Right lung (tissue), 5 donors: ENCODE measurements around the gene KLHDC10. TPM values are rescaled to one million over a fixed set of nuclear protein-coding genes. Genes with fewer than 3 reads are reported as not detected.
"Not testable (repeated sequence)": the region's sequence is repeated elsewhere in the genome, so short reads cannot be mapped to it uniquely, and the experiment has no call there.

ENCODE experiments used
- DNase-seq, 2 donors: peaks; one replicate each; pipeline ENCODE4 v3.0.0-alpha.2; 2013
- polyA plus RNA-seq, 5 donors: library from polyadenylated mRNA; unstranded; fragments of 120-200 nt; gene quantifications; one replicate each; pipeline versions ENCODE4 v1.2.1 to v1.2.3, GENCODE V29; 2013; ENCODE audit warnings: inconsistent platforms in 1 of 5, low replicate concordance in 1 of 5; ENCODE audit not compliant: insufficient read length in 5 of 5, insufficient read depth in 1 of 5

The KLHDC10 gene
- polyA plus RNA-seq, 5 donors = 29.2 to 41.0 (median 38.7) TPM

DNA sequence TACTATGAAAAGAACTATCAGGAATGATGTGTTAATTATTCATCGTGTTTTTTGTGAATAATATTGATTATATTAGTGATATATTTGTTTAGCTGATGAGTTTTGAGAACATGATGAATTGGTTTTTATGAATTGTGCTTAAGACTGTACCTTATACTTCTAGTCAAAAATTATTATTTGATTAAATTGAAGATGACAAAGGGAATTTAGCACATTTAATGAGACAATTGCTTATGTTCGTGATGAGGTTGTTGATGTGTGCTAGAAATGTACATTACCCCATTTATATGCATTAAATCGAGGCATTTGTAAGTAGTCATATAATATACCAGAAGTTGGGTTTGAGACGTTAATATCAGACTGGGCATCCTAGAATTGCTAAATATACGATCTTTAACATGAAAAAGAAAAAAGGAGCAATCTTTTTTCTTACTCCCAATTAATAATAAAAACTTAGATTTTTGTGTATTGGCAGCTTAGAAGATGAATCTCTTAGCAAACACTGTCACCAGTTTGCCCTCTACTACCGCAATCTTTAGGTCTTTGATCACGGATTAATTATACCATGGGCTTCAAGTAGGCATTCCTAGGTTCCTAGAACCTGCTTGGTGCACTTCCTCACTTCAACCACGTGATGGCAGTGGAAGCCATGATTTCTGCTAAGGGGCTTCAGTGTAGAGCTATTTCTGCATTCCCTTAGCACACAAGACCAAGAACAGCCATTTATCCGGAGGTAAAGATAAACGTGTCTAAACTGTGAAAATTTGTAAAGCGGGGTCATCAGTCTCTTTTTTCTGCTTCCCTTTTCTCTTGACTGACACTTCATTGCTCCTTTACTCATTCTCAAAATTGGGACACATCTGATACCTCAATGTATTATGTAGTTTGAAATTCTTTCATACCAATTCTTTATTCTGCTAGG lies 1.6 kb downstream of the KLHDC10 start:
- peak; percentile 69 to 80 for DNase-seq

DNA sequence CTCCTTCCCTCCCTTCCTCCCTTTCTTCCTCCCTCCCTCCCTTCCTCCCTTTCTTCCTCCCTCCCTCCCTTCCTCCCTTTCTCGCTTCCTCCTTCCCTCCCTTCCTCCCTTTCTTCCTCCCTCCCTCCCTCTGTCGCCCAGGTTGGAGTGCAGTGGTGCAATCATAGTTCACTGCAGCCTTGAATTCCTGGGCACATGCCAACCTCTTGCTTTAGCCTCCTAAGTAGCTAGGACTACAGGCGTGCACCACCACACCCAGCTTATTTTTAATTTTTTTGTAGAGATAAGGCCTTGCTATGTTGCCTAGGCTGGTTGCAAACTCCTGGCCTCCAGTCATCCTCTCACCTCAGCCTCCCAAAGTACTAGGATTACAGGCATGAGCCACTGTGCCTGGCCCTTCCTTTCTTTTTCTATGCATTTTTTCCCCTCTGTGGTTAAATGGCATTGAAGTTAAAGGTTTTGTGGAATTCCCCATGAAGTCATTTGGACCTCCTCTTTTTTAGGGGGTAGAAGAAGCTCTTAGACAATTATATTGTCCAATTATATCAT lies 9.6 kb downstream of the KLHDC10 start:
- no peak for DNase-seq

DNA sequence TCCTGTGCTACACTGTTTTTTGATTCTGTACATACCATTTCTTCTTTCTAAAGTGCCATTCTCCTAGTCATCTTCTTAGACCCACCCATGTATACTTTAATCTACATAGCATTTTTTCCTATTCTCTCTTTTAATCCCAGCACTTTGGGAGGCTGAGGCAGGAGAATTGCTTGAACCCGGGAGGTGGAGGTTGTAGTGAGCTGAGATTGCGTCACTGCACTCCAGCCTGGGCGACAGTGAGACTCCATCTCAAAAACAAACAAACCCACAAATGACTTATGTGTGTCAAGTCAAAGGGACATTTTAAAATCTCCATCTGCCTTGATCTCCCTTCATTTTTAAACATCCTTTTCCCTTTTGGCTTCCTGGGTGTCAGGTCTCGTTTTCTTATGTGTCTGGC lies 13.2 kb downstream of the KLHDC10 start:
- not testable (repeated sequence) for DNase-seq

DNA sequence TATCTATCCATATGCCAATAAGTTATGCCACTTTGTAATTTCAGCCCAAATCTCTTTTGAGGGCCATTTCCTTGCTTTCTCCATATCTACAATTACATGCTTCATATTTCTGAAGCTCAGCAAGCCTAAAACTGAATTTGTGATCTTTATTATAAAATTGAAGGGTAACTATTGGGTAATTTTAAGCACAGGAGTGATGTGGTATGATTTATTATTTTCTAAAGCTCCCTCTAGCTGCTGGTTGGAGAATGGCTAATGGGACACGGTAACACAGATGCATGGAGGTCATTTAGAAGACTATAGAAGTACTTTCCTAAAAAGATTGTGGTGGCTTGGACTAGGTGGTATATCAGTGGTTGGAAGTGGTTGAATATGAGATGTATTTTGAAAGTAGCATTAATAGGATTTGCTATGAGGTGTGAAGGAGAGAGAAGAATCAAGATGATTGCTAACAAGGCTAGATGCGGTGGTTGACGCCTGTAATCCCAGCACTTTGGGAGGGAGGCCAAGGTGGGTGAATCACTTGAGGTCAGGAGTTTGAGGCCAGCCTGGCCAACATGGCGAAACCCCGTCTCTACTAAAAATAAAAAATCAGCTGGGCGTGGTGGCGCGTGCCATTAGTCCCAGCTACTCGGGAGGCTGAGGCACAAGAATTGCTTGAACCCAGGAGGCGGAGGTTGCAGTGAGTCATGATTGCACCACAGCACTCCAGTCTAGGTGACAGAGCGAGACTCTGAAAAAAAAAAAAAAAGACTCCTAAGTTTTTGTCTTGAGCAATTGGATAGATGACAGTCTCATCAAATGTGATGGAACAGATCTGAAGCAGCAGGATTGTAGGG lies 13.9 kb downstream of the KLHDC10 start:
- no peak for DNase-seq

DNA sequence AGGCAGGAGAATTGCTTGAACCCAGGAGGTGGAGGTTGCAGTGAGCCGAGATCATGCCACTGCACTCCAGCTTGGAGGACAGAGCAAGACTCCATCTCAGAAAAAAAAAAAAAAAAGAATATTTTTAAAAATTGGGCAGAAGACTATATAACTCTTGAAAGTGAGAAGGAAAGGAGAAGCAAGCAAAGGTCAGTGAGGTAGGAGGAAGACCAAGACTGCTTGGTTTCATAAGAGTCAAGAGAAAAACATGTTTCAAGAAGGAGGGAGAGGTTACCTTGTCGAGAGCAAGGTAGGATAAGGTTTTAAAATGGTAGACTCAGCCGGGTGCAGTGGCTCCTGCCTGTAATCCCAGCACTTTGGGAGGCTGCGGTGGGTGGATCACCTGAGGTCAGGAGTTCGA lies 14.9 kb downstream of the KLHDC10 start:
- not testable (repeated sequence) for DNase-seq

DNA sequence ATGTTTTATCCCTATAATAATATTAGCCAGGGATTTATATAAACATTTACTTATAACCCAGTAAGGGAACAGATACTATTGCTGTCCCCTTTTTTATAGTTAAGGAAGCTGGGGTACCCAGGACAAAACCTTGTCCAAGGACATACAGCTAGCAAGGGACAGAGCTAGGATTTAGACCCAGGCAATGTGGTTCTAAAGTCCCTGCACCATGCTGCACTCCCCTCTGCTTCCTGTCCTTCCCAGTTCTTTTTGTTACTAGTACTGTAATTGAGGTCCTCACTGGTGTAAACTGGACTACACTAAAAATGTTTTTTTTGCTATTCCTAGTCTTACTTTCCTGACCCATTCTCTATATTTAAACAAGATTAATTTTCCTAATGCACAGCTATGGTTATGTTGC lies 16.6 kb downstream of the KLHDC10 start:
- DNase-seq = no peak

DNA sequence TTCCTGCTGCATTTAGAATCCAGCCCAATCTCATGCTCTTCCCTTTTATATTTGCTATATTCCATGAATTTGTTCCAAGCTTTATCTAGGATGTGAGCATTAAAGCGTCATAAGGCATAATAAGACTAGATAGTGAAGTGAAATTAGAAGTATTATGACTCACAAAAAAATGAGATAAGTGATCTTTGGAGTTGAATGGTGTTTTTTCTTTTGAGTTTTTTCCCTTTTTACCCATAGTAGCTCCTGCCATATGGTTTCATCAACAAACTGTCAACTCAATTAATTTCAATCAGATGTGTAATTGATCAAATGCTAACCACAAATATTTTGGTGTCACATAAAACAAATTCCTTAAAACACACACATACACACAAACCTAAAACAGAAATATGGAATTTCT lies 17.0 kb downstream of the KLHDC10 start:
- DNase-seq = no peak

DNA sequence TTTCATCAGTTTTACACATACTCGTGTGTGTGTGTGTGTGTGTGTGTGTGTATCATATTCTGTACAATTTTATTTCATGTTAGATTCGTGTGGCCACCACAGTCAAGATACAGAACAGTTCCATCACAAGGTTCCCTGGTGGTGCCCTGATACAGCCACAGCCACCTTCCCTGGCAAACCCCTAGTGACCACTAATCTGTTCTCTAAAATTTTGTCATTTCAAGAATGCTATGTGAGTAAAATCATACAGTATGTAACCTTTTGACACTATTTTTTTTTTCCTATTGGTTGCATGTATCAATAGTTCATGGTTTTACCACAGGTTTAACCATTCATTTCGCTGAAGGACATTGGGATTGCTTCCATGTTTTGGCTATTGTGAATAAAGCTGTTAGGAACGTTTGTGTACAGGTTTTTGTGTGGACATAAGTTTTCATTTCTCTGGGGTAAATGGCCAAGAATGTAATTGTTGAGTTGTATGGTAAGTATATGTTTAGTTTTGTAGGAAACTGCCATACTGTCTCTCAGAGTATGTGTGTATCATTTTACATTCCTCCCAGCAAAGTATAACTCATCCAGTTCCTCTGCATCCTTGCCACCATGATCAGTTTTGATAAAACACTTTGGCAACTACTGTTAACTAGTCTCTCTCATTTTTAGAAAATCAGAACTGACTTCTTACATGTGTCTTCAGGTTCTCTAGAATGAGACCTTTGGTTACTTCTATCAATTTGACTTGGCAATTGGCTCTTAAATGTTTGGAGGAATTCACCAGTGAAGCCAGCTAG lies 20.6 kb downstream of the KLHDC10 start:
- no peak for DNase-seq

DNA sequence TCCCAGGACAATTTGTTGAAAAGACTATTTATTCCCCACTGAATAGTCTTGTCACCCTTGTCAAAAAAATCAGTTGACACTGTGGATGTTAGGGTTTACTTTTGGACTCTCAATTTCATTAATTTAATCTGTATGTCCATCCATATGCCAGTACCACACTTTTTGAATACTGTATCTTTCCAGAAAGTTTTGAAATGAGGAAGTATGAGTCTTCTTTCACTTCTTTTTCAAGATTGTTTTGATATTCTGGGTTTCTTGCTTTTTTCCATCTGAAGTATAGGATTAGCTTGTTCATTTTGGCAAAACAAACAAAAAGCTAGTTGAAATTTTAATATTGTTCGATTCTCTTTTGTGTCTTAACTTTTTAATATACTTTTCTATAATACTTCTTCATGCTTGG lies 21.7 kb downstream of the KLHDC10 start:
- DNase-seq = no peak

DNA sequence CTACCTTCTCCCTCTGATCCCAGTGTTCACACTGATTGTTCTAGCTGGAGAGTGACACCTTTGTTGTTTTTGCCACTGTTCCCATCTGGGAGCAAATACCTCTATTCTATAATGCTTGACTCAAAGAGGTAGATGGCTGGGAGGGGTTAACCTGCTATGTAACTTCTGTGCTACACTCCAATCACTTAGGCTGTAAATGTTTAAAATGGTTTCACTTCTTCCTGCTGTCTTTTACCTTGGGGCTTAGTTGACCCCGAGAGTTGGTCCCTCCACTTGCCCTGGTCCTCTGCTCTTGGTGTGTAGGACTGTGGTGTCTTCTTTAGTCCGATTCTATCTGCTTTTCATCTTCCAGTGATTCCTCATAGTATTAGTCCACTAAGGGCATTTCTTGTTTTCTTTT lies 22.3 kb downstream of the KLHDC10 start:
- no peak for DNase-seq

DNA sequence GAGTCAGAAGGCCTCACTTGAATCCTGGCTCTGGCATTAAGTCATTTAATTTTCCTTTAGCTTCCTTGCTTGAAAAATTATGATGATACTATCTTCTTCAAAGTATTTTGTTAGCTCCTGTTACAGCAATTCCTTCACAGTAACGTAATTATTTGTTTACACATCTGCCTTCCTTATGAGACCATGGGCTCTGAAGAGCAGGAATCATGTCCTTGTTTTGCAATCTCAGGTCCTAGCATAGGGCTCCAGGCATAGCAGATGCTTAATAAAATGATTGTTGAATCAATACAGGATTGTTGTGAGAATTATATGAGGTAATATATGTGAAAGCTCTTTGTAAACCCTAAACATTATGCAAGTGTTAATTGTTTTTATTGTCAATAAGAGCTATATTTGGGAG lies 25.5 kb downstream of the KLHDC10 start:
- no peak for DNase-seq

DNA sequence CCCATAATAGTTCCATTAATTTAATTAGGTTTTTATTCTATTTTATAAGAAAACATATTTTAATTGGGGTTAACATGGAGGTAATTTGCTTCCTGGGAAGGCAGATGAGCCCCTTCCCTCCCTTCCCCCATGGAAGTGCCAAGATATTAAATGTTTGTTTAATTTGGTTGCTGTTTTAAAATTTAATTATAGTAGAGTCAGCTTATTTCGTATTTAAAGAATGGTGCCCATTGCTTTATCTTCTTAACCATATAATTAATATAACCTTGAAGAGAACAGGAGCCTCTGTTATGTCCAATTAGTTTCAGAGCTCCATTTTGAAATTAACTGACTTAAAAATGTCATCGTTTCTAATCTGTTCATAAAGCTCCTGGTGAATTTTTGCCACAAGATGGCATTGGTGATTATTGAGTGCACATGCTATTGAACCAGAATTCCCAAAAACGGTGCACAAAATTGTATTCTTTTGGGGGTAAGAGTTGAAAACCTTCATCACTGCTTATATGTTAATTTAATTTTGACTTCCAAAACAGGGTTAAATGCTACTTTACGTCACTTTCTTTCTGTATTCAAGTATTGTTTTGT lies 26.0 kb downstream of the KLHDC10 start:
- no peak for DNase-seq

DNA sequence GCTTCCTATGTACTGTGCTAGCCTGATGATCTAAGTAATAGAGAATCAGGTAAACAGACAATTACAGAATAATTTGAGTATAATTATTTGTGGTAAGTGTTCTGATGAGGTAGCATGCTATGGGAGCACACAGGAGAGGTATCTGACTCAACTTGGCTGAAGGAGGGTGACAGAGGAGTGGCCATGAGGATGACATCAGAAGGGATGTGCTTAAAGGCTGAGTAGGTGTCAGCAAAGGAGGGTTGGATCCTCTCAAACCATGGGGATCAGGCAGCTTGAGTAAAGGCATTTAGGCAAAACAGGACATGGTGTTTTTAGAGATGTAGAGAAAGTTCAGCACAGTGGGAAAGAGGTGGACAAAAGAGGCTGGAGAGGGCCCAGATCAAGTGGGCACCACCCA lies 29.0 kb downstream of the KLHDC10 start:
- no peak for DNase-seq

DNA sequence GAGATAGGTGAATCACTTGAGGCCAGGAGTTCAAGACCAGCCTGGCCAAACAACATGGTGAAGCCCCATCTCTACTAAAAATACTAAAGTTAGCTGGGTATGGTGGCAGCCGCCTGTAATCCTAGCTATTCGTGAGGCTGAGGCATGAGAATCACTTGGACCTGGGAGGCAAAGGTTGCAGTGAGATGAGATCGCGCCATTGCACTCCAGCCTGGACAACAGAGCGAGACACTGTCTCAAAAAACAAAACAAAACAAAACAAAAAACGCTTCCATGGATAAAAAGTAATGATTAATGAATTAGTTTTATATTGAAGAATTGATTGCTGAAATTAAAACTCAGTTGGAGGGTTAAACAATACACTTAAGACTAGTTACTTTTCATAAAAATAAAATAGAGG lies 32.3 kb downstream of the KLHDC10 start:
- DNase-seq = no peak

DNA sequence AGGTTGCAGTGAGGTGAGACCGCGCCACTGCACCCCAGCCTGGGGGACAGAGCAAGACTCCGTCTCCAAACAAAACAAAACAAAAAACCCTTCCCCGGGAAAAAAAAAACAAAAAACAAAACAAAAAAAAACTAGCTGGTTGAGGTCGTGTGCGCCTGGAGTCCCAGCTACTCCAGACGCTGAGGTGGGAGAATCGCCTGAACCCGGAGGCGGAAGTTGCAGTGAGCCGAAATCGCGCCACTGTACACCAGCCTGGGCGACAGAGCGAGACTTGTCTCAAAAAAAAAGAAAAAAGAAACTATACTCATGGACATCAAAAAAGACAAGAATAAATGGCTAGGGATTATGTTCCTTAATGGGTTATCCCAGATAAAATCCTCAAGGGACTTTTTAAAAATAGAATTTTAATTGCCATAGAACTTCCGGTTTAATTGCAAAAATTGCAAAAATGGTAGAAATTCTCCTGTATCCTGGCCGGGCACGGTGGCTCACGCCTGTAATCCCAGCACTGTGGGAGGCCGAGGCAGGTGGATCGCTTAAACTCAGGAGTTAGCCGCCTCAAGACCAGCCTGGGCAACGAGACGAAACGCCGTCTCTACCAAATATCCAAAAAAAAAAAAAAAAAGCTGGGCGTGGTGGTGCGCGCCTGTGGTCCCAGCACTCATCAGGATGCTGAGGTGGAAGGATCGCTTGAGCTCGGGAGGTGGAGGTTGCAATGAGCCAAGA lies 37.8 kb downstream of the KLHDC10 start:
- DNase-seq = no peak

DNA sequence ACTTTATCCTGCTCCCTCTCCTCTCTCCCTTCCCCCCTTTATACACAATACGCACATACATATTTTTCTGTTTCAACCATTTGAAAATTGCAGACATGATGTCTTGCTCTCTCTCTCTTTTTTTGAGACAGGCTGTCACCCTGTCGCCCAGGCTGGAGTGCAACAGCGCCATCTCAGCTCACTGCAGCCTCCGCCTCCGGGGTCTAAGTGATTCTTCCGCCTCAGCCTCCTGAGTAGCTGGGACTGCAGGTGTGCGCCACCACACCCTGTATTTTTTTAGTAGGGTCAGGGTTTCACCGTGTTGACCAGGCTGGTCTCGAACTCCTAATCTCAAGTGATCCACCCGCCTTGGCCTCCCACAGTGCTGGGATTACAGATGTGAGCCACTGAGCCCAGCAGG lies 38.5 kb downstream of the KLHDC10 start:
- DNase-seq = no peak

DNA sequence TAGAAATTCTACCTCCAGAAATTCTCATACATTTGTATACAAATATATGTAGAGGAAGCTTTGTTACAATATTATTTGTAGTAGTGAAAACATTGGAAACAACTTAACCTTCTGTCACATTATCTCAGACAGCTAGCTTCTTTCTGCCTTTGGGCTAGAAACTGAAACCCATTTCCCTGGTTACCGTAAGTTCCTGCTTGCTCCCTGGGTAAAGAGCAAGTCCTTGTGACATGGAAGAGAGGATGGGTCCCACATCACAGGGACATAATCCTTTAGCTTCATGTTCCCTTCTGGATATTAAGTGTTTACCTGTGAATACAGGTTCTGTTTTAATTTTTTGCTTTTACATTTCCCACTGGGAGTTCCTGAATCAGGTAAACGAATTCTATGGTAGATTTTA lies 41.8 kb downstream of the KLHDC10 start:
- no peak for DNase-seq

DNA sequence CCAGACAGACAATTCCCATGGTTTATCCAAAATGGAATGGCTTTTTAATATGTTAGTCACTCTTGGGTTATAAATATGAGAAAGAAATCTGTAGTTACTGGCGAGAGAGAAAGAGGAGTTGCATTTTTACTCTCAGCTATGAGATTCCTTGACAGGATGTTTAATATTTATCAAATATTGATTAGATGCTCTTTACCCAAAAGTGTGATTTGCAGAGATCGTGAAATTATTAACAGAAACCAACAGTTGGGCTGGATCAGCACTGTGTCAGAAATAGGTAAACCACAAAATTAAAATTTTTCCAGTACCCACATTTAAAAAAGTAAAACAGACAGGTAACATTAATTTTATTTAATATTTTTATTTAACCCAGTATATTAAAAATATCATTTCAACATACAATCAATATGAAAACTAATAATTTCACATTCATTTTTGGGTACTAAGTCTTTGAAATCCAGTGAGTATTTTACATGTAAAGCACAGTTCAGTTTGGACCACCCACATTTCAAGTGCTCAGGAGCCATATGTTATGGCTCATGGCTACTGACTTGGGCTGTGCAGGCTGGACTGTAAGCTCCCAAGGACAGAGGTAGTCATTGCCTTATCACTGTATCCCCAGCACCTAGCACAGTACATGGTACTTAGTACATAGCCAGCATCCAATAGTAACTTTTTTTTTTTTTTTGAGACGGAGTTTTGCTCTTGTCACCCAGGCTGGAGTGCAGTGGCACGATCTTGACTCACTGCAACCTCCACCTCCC lies 42.5 kb downstream of the KLHDC10 start:
- no peak for DNase-seq

DNA sequence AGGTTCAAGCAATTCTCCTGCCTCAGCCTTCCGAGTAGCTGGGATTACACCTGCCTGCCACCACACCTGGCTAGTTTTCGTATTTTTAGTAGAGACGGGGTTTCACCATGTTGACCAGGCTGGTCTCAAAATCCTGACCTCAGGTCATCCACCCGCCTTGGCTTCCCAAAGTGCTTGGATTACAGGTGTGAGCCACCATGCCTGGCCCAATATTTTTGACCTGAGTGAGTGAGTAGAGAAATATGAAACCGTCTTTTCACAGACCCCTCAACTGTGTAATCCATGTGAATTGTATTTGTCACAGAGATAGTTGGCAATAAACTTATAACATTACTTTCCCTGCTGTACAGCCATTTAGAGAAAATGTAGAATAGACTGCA lies 43.1 kb downstream of the KLHDC10 start:
- not testable (repeated sequence) for DNase-seq

DNA sequence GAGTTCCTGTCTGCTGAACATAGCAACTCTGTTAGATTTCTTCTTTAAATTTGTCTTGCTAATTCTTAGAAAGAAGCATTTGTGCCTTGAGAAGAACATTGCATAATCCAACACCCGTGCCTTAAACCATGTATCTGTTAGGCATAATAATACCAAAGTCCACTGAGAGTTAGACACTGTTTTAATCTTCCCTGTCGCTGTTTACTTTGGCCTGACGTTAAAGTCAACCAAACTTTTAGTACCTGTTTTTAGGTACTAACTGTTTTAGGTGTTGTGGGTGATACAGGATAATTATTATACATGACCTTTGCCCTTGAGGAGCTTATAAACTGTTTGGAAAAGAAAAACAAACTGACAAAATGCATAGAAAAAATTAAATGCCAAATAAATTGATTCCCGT lies 43.6 kb downstream of the KLHDC10 start:
- no peak for DNase-seq
